Cardiac fibroblast (primary cell): Measurements from ENCODE around the gene CDH11.

ENCODE experiments used
- DNase-seq, 2 donors: peaks; one replicate each; pipeline versions ENCODE4 v3.0.0 to v3.0.0-alpha.2; 2010; ENCODE audit warnings: low read depth in 2 of 2
- H3K4me3 ChIP-seq, 2 donors: replicated peaks in 1 of 2; 1 replicate in 1 of 2; 2 replicates in 1 of 2; pipeline ENCODE4 v1.5.1; 2011; ENCODE audit warnings: low read depth in 2 of 2, low read length in 2 of 2, mild to moderate bottlenecking in 2 of 2, moderate library complexity in 1 of 2
- CTCF ChIP-seq: IDR thresholded peaks from one replicate; pipeline ENCODE4 v1.5.1; 2011; ENCODE audit warnings: low read depth, mild to moderate bottlenecking, low read length, inconsistent platforms

CDH11 gene

GRCh38 chr16:64925166-64925565, 196.7 kb downstream of the CDH11 start:
- TF ChIP-seq CTCF = no peak
- peak in 1 of 2 donors; percentile 31 for DNase-seq
- no peak overlapping the region for H3K4me3 ChIP-seq

- no peak overlapping the region for H3K4me3 ChIP-seq
- no peak for TF ChIP-seq CTCF
- DNase-seq = no peak
These were observed 197.8 kb downstream of the CDH11 start for GRCh38 chr16:64924086-64924485.

GRCh38 chr16:64919929-64920607, 201.8 kb downstream of the CDH11 start:
- no peak for DNase-seq
- no peak overlapping the region for H3K4me3 ChIP-seq
- no peak for TF ChIP-seq CTCF

- no peak overlapping the region for H3K4me3 ChIP-seq
- no peak for DNase-seq
- TF ChIP-seq CTCF = no peak
These were observed 202.7 kb downstream of the CDH11 start for GRCh38 chr16:64919141-64919540.

GRCh38 chr16:64916051-64916450, 205.8 kb downstream of the CDH11 start:
- TF ChIP-seq CTCF = no peak
- no peak overlapping the region for H3K4me3 ChIP-seq
- DNase-seq = no peak

- H3K4me3 ChIP-seq = no peak overlapping the region
- no peak for TF ChIP-seq CTCF
- peak; percentile 90 to 98 for DNase-seq
These were observed 211.5 kb downstream of the CDH11 start for GRCh38 chr16:64910356-64910755.

- TF ChIP-seq CTCF = no peak
- H3K4me3 ChIP-seq = no peak overlapping the region
- peak in 1 of 2 donors; percentile 11 for DNase-seq
These were observed 214.0 kb downstream of the CDH11 start for GRCh38 chr16:64907844-64908243.
